GM12801 (cell line): ENCODE measurements around the gene DDX31.

ENCODE experiments used
- TF ChIP-seq, protein P1 (sequence below): IDR thresholded peaks from one replicate; pipeline ENCODE4 v1.5.1; 2011; ENCODE audit warnings: control low read depth; ENCODE audit not compliant: insufficient read length; ENCODE audit errors: extremely low read depth

Gene DDX31

DNA sequence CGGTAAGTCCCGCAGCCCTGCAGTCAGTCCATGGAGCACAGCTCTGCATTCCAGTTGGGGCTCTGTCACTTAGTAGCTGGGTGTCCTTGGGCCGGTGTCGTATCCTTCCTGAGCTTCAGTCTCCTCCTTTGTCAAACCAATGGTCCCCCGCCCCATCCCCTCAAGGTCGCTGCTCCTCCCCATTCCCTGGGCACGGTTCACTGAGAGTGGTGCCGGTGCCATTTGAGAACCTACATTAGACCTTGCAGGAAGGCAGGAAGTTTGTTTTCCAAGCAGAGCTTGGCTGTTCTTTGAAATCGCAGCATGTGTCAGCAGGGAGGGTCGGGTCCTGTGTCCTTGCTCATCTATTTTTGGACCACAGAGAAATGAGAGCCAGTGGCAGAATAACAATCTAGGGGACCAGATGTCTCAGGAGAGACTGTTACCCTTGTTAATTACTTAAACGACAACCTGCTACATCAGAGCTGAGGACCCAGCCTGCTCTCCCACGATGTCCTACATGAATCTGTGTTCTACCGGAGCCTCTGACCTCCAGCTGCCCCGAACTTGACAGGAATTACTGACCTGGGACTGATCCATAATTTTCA, 109.1 kb downstream of the DDX31 start:
- TF ChIP-seq, protein P1, sequence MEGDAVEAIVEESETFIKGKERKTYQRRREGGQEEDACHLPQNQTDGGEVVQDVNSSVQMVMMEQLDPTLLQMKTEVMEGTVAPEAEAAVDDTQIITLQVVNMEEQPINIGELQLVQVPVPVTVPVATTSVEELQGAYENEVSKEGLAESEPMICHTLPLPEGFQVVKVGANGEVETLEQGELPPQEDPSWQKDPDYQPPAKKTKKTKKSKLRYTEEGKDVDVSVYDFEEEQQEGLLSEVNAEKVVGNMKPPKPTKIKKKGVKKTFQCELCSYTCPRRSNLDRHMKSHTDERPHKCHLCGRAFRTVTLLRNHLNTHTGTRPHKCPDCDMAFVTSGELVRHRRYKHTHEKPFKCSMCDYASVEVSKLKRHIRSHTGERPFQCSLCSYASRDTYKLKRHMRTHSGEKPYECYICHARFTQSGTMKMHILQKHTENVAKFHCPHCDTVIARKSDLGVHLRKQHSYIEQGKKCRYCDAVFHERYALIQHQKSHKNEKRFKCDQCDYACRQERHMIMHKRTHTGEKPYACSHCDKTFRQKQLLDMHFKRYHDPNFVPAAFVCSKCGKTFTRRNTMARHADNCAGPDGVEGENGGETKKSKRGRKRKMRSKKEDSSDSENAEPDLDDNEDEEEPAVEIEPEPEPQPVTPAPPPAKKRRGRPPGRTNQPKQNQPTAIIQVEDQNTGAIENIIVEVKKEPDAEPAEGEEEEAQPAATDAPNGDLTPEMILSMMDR, result no peak

DNA sequence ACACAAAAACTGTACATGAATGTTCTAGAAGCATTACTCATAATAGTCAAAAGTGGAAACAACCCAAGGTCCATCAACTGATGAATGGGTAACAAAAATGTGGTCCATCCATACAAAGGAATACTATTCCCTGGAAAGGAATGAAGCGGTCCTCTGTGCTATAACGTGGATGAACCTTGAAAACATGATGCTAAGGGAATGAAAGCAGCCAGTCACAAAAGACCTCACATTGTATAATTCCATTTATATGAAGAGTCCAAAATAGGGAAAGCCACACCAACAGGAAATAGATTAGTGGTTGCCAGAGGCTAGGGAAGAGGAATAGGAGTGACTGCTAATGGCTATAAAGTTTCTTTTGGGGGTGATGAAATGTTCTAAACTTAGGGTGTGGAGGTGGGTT, 110.1 kb downstream of the DDX31 start:
- TF ChIP-seq, protein P1, result no peak

- TF ChIP-seq, protein P1, result no peak
Measured at GRCh38 chr9:132557159-132557558, 112.6 kb downstream of the DDX31 start.

DNA sequence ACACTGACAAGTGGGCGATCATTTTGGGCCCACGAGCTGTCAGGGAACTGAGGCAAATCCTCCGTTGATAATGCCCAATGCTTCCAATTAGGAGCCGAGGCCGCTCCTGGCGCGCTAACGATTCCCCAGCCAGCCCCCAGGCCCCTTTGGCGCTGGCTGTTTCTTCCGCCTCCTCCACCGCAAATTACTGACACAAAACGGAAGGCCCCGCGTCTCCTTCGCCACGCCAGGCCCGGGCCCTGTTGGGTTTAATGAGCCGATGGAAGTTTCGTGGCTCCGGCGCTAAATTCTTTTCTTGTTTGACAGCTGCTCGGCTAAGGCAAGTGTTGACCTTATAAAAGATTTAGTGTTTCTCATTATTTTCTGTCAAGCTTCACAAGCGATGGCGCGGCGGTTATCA, 113.1 kb downstream of the DDX31 start:
- TF ChIP-seq, protein P1, result no peak

- TF ChIP-seq, protein P1, result no peak
Measured at GRCh38 chr9:132556235-132556634, 113.5 kb downstream of the DDX31 start.

- TF ChIP-seq, protein P1, result no peak
Measured at GRCh38 chr9:132555528-132555927, 114.3 kb downstream of the DDX31 start.

GRCh38 chr9:132554755-132555154, 115.0 kb downstream of the DDX31 start:
- TF ChIP-seq, protein P1, result no peak
